ENCODE data around the gene PTPN11. TPM values are rescaled to one million over a fixed set of nuclear protein-coding genes. Genes with fewer than 3 reads are reported as not detected.

The PTPN11 gene
- total RNA-seq, 2 donors from 2014 or later: 95.0 to 119 TPM

DNA sequence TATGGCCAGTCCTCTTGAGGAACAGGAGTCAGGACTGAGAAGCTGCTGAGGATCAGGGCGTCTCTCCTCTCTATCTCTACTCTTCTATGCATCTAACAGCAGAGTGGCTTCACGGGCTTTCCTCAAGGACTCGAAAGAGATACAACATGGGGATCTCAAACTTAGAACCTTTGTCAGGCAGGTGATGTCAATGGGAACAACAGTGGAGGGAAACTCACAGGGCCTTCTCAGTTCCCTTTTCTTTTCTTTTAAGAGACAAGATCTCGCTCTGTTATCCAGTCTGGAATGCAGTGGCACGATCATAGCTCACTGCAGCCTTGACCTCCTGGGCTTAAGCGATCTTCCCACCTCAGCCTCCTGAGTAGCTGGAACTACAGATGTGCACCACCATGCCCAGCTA lies 127.6 kb downstream of the PTPN11 start:
- H3K36me3 Mint-ChIP-seq (ENCODE audit: low read depth): no peaks in the 10 kb centered on the region
- no peaks in the 10 kb centered on the region for H3K4me1 Mint-ChIP-seq
- ATAC-seq (replicated peaks): no peak
- no peak overlapping the region for H3K4me3 Mint-ChIP-seq
- peaks cover 16% of the 10 kb centered on the region for H3K27me3 Mint-ChIP-seq
- no peaks in the 10 kb centered on the region for H3K9me3 Mint-ChIP-seq
- H3K27ac Mint-ChIP-seq: no peak overlapping the region

DNA sequence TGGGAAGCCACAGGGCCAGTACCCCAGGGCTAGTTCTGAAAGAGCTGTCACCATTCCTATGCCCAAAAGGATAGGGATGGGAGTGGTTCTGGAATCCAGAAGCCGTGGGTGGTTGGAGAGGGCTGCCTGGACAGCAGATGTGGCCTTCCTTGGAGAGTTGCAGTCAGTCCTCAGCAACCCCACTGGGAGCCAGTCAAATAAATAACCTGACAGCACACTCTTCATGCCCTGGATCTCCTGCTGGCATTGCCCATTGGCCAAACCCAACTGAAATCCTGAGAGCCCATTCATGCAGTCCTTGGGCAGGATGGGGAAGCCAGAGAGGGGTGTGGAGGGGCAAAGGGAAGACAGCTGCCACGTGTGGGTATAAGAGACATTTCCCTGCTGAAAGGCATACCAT lies 128.2 kb downstream of the PTPN11 start:
- H3K9me3 Mint-ChIP-seq: no peaks in the 10 kb centered on the region
- no peaks in the 10 kb centered on the region for H3K4me1 Mint-ChIP-seq
- H3K27me3 Mint-ChIP-seq: peaks cover 11% of the 10 kb centered on the region
- no peak overlapping the region for H3K4me3 Mint-ChIP-seq
- no peak for ATAC-seq (replicated peaks)
- no peak overlapping the region for H3K27ac Mint-ChIP-seq
- H3K36me3 Mint-ChIP-seq (ENCODE audit: low read depth): no peaks in the 10 kb centered on the region

DNA sequence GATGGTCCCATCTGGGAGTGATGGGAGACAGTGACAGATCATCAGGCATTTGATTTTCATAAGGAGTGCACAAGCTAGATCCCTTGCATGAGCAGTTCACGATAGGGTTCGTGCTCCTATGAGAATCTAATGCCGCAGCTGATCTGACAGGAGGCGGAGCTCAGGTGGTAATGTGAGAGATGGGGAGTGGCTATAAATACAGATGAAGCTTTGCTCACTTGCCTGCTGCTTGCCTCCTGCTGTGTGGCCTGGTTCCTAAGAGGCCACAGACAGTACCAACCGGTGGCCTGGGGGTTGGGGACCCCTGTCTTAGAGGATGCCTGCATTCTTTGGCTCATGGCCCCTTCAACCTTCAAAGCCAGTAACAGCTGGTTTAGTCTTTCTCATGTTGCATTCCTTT lies 130.3 kb downstream of the PTPN11 start:
- peaks cover 17% of the 10 kb centered on the region for H3K27me3 Mint-ChIP-seq
- H3K4me1 Mint-ChIP-seq: no peaks in the 10 kb centered on the region
- H3K4me3 Mint-ChIP-seq: no peak overlapping the region
- no peak overlapping the region for H3K27ac Mint-ChIP-seq
- peaks cover 7% of the 10 kb centered on the region for H3K9me3 Mint-ChIP-seq
- H3K36me3 Mint-ChIP-seq (ENCODE audit: low read depth): no peaks in the 10 kb centered on the region
- ATAC-seq (replicated peaks): no peak

DNA sequence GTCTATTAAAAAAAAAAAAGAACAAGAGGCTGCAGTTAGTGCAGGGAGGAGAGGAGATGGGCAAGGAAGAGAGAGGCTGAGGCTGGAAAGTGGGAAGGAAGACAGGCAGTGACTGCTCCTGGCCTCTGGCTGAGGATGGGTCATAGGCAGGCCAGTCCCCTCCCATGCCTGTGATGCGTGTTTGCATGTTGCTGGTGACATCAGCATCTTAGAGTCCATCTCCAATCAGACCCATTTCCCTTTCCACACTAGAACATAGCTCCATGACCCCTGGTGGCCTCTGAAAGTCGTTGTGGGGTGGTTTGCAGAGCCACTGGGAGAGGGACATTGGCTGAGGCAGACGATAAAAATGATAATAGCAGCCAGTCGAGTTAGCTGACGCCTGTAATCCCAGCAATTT lies 132.9 kb downstream of the PTPN11 start:
- ATAC-seq (replicated peaks): no peak
- Mint-ChIP-seq H3K4me3 (no peak overlapping the region), H3K9me3 (peaks cover 7% of the 10 kb centered on the region), H3K36me3 (ENCODE audit: low read depth) (no peaks in the 10 kb centered on the region), H3K4me1 (no peaks in the 10 kb centered on the region), H3K27me3 (peaks cover 17% of the 10 kb centered on the region), H3K27ac (no peak overlapping the region)

DNA sequence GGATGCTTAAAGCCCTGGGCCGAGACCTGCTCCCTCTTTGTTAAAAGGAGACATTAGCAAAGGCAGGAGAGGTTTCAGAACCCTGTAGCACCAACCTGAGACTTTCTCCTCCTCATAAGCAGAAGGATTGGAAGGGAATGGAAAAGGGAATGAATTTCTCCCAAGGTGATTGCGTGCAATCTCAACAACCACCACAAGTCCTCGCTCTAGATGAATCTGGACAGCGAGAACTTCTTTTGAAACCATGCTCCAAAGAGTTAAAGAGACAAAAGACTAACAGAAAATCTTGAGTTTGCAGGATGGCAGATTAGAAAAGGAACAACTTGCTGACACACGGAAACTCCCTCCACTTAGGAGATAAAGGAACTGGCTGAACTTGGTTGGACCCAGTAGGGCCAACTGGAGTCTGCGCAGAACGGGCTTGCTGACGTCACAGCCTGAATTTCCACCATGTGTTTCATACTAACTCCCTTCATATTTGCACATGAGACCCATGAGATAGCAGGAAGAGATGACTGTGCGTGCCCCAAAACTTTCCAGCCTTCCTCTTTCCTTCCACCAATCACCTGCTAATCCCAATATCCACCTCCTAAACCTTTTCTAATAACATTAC lies 137.0 kb downstream of the PTPN11 start:
- peaks cover 10% of the 10 kb centered on the region for H3K9me3 Mint-ChIP-seq
- H3K36me3 Mint-ChIP-seq (ENCODE audit: low read depth): no peaks in the 10 kb centered on the region
- no peak for ATAC-seq (replicated peaks)
- no peak overlapping the region for H3K4me3 Mint-ChIP-seq
- H3K4me1 Mint-ChIP-seq: no peaks in the 10 kb centered on the region
- H3K27ac Mint-ChIP-seq: no peak overlapping the region
- H3K27me3 Mint-ChIP-seq: peaks cover 10% of the 10 kb centered on the region

DNA sequence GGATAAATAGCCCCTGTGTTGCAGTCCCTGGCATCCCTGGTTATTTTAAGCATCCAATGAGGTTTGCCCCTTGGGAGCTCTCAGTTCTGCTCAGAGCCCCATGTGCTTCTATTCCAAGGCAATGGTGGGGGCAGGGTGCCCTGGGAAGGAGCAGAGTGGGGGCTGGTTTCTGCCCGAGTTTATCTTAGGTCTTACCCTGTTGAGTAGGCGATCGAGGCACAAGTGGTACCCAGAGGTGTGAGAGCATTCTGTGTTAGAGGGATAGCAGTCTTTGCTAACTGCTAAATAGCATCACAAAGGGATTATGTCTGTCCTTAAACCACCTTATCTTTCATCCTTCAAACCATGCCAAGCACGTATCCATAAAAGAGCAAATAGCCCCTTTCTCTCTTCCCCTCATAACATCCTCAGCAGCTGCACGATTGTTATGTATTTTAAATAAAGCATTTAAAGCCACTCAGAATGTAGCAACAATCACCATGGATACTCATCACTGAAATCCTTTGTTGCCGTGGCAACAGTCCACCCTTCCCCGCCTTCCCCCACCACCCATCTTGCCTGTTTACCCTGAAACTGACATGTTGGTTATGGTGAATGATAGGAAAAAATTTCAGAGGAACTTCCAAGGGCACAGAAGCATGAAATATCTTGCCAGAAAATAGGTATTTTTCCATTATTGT lies 139.3 kb downstream of the PTPN11 start:
- Mint-ChIP-seq H3K4me1 (no peaks in the 10 kb centered on the region), H3K9me3 (peaks cover 8% of the 10 kb centered on the region), H3K27ac (no peak overlapping the region), H3K36me3 (ENCODE audit: low read depth) (no peaks in the 10 kb centered on the region), H3K4me3 (no peak overlapping the region), H3K27me3 (peaks cover 5% of the 10 kb centered on the region)
- ATAC-seq (replicated peaks): no peak

Other genes with a start within 250 kb of the PTPN11 start
- 10 to 100 TPM; 30.8 to 33.1 TPM for gene HECTD4, start 36.5 kb upstream of the PTPN11 start, total RNA-seq
- 1,000 to 10,000 TPM; 1,630 to 2,257 TPM for gene RPL6, start 9.3 kb upstream of the PTPN11 start, total RNA-seq